AG08395 (cell line): ENCODE data around the gene TRIOBP.

Experiments used
- DNase-seq: peaks from one replicate; pipeline ENCODE4 v3.0.0; 2012; ENCODE audit warnings: mixed read lengths, low spot score

TRIOBP gene

DNA sequence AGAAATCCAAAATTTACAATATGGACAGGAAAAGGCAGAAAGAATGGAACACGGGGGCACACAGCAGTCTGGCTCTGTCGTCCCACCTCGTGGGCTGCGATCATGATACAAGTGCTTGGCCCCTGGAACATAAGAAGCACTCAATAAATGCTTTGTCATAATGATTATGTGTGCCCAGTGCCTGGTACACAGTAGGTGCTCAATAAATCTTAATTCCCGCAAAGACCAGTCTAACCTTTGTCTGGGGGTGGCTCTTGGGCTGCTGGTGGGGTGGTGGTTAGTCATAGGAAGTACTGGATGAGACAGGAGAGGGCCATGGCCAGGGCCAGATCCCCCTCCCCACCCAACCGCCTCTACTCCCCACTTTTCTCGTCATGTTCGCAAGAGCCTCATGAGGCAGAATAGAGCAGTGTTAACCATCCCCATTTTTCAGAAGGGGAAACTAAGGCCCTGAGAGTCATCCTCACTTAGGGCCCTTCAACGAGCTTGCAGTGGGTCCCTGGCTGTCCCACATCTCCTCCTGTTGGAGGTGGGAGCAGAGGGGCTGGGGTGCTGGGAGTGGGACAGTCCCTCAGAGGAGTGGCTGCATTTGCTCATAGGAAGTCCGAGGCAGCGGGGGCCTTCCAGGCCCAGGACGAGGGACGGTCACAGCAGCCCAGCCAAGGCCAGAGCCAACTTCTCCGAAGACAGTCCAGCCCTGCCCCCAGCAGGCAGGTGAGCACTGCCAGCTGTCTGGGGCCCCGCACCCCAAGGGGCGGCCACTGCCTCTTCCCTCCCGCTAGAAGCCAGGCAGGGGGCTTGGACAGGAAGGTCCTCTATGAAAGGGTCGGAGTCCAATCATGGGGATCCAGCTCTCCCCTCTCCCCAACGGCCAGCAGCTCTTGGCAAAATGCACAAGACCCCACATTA is 36.1 kb downstream of the TRIOBP start:
- DNase-seq = no peak

DNA sequence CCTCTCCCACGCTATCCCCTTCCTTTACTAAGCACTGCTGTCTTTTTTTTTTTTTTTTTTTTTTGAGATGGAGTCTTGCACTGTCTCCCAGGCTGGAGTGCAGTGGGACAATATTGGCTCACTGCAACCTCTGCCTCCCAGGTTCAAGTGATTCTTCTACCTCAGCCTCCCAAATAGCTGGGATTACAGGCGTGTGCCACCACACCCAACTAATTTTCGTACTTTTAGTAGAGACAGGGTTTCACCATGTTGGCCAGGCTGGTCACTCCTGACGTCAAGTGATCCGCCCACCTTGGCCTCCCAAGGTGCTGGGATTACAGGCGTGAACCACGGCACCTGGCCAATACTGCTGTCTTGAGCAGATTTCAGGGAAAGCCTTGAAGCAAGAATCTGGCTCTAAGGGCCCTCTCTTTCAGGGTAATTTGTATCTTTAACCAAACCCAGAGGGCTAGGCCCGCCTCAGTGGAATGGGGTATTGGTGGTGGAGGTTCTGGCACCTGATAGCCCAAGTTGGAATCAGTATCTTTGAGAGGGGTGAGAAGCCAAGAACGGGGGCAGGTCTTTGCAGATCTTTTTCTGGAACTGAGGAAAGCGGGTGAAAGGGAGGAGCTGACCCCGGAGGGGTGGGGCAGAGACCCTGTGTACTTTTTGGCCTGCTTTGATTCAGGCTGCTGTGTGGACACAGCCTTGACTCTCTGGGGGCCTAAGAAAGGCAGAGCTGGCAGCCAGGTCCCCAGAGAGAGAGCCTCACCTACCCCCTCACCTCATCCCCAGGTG is 37.0 kb downstream of the TRIOBP start:
- DNase-seq = no peak

DNA sequence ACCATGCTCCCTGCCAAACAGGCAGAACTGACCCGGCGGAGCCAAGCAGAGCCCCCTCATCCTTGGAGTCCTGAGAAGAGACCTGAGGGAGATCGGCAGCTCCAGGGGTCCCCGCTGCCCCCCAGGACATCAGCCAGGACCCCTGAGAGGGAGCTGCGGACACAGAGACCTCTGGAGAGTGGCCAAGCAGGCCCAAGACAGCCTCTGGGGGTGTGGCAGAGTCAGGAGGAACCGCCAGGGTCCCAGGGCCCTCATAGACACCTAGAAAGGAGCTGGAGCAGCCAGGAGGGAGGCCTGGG is 37.5 kb downstream of the TRIOBP start:
- no peak for DNase-seq

DNA sequence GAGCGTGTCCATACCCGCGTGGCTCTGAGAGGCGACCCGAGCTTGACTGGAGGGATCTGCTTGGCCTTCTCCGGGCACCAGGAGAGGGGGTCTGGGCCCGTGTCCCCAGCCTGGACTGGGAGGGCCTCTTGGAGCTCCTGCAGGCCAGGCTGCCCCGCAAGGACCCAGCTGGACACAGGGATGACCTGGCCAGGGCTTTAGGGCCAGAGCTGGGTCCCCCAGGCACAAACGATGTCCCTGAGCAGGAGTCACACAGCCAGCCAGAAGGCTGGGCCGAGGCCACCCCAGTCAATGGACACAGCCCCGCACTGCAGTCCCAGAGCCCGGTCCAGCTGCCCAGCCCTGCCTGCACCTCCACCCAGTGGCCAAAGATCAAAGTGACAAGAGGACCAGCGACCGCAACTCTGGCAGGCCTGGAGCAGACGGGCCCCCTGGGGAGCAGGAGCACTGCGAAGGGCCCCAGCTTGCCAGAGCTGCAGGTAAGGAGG is 38.2 kb downstream of the TRIOBP start:
- peak; percentile 69 for DNase-seq

DNA sequence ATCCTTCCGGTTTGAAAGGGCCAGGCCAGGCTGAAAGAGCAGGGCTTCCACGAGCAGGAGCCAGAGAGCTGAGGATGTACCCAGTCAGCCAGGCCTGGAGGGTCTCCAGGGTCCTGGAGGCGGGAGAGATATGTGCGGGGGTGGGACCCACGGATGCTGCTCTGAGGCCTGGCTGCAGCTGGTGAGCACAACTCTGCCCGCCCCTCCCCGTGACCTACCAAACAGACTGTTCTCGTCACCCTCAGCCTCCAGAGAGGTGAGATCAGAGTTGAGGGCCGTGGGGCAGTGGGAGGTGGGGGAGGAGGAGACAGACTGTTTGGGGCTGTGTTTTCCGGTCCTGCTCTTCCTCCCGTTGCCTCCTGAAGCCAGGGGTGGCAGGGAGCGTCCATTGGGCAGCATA is 42.2 kb downstream of the TRIOBP start:
- DNase-seq = peak; percentile 44

DNA sequence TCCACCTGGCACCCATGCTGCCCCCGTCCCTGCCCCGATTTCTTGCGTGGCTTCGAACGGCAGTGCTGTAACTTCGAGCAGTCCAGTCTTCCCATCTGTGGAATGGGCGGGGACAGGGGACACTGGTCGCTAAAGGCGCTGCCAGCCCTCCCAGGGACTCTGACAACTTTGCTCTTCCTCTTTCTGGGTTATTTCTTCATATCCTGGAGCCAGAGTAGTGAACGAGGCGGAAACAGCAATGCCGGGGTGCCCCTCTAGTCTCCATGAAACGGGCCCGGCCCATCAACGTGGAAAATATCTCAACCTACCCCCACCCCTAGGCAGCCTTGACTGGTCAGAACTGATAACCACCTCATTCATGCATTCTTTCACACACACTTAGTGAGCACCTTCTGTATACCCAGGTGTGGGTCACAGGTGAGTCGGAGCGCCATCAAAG is 42.8 kb downstream of the TRIOBP start:
- no peak for DNase-seq

DNA sequence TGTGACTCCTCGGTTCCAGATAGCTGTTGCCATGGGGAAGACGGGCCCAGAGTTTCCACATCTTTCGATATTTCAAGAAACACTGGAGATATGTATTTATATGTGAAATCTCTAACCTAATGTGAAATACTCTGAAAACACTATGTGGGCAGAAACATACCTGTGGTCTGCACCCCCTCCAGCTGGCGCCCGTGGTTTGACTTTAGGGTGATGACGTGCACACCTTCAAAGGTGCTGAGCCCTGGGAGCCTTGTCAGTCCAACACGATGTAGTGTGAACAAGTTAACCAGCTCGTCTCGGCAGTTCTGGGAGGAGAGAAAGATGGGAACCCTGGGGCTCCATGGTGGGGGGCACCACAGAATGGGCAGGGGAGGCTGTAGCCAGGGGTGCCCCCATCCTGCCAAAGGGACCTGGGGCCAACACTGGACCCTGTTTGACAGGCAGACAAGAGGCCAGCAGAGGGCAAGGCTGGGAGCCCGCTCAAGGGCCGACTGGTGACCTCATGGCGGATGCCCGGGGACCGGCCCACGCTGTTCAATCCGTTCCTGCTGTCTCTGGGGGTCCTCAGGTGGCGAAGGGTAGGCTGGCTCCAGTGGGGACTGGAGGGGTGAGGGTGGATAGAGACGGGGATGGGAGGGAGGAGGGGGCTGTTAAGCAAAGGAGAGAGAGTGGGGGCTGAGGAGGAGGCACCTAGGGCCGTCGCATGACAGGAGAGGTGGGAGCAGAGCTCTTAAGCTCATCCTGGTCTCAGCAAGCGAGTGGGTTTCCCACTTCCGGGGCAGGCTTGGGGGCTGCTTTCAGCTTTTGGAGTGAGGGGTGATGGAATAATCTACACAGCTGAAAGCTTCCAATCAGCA is 43.8 kb downstream of the TRIOBP start:
- DNase-seq = no peak

DNA sequence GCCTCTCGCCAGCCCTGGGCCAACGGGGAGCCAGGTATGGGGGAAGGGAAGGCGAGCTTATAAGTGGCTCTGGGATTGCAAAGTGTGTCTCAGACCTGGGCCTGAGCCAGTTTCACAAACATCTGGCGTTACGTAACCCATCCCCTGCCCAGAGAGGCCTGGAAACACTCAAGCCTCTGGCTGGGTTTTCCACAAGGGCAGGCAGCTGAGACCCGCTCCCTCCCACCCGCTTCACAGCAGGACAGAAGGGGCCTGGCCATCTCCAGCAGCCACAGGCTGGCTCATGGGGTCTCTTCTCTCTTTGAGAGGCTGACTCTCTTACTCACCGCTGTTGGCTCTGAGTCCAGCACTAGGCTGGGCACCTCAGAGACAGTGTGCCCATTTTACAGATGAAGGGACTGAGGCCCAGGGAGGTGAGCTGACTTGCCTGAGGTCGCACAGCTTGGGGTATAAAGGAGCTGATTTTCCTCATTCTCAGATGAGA is 44.5 kb downstream of the TRIOBP start:
- DNase-seq = peak; percentile 94

DNA sequence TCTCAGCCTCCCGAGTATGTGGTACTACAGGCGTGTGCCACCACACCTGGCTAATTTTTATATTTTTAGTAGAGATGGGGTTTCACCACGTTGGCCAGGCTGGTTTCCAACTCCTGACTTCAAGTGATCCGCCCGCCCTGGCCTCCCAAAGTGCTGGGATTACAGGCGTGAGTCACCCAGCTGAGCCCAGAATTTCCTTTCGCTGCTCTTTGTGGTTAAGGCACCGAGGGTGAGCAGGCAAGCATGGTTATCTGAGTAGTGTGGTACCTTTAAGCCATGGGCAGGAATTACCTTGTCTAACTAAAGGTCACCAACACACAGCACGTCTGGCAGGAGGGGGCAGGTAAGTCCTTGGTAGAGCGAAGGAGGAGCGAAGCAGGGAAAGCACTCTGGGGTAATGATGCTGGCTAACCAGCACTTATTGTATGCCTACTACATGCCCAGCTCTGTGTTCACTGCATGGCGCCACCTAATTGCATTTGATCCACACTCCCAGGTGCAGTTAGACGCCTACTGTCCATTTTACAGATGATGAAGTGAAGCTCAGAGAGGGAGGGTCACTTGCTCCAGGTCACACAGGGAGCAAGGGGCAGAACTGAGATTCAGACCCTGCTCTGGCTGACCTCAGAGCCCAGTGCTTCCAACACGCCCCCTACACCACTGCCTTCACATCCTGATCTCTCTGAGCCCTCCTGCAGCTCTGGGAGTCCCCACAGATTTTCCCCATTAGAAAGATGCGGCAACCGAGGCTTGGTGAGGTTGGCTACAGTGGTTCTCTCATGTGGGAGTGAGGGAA is 45.7 kb downstream of the TRIOBP start:
- peak; percentile 74 for DNase-seq

DNA sequence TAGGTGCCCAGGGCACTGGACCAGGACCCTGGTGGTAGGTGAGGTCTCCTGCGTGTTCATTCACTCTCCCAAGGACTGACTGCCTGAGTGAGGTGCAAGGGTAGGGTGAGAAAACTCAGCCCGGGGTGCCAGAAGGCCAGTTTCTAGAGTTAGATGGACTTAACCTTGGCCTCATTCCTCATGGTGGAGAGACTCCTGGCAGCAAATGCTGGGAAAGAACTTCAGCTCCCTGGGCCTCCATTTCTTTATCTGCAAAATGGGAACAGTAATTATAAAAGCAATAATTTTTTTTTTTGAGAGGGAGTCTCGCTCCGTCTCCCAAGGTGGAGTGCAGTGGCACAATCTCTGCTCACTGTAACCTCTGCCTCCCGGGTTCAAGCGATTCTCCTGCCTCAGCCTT is 47.7 kb downstream of the TRIOBP start:
- DNase-seq = no peak

DNA sequence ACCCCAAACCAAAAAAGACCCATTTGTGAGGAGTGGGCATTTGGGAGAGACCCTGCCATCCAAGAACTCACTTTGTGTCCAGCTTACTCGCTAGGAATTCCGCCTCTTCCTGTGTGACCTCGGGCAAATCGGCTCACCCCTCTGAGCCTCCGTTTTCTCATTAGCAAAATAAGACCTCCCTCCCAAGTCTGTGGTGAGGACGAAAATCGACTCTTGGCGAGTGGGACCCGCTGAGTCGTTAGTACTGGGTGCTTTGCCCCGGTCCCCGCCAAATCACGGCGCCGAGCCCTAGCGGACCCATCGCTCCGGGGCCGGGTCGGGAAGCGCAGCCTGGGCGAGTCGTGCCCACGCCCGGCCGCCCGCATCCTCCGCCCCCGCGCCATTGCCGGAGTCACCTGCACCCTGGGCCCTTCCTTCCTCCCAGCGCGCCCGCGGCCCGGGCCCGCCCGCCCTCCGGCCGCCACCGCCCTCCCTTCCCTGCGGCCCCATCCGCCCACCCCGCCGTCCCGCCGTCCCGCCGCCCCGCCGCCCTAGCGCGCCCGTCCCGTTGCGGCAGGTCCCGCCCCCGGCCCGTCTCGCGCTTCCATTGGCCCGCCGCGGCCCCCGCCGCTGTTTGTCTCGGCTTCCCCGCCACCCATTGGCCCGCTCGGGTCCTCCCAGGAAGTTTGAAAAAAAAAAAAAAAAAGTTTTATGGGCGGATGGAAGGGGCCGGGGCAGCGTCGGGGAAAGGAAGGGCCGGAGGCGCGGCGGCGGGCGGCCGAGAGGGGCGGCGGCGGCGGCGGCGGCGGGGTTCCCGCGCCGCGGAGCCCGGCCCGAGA is 48.9 kb downstream of the TRIOBP start:
- peak; percentile 89 for DNase-seq

DNA sequence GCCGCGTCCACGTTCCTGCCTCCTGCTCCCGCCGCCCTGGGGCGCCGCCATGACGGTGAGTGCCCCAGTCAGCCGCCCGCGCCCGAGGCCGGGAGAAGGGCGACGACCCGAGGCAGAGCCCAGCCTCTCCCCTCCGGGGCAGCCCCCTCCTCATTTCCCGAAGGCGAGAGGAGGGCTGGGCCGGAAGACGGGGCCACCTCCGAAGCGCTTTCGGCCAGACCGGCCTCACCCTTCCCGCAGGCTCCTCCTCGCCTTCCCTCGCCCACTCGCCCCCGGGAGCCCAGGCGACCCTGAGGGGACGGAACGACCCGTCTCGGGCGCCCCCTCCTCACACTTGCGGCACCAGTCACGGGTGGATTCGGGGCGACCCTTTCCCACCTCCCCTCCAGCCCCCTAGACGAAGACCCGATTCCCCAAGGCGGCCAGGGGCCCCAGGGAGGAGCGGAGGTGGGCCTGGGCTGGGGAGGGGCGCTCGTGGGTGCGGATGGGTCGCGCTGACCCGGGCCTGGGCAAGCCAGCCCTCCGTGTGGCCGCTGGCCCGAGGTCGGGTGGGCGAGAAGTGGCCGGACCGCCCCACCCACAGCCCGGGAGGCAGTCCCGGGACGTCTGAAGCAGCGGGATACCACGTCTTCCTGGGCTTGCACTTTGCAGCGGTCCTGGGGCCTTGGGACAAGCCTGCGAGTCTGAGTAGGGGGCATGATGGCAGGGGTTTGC is 49.7 kb downstream of the TRIOBP start:
- no peak for DNase-seq

DNA sequence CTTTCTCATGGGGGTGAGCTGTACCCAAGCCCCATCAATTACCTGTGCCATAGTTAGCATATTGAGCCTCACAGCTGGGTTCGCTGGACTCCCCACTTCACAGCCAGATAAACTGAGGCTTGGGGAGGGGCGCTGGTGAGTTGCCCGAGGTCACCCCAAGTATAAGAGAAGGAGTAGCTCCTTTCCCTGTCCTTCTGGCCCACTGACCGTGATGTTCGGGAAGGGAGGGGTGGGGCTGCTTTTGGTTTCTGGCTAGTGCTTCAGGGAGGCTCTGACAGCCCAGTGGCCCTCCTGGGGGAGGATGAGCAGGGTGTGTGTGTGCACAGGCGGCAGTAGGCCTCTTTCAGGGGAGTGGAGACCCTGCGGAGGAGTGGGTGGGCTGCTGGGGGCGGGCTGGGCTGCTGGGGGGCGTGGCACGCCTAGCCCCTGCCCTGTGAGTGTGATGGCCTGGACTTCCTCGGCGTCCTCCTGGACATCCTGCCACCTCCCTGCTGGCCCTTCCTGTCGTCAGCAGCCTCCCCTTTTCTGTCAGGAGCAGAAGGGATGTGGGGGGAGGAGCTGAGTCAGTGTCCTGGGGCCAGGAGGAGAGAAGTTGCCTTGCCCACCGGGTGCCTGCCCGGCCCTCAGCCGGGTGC is 50.3 kb downstream of the TRIOBP start:
- DNase-seq = peak; percentile 32

DNA sequence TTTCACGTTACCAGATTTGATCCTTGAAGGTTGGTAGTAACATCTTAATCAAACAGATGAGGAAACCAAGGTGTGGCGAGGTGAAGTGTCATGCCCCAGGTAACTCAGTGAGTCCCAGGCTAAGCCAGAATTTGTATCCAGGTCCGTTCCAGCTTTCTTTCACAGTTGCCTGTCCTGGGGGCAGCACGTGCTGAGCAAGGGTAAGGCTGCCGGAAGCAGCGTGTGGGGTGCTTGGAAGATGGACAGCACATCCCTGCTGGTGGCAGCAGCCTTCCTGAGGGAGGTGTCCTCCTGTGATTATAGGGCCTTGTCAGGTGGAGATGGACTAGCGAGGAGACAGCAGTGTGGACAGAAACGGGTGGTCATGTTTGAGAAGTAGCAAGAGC is 50.9 kb downstream of the TRIOBP start:
- no peak for DNase-seq

DNA sequence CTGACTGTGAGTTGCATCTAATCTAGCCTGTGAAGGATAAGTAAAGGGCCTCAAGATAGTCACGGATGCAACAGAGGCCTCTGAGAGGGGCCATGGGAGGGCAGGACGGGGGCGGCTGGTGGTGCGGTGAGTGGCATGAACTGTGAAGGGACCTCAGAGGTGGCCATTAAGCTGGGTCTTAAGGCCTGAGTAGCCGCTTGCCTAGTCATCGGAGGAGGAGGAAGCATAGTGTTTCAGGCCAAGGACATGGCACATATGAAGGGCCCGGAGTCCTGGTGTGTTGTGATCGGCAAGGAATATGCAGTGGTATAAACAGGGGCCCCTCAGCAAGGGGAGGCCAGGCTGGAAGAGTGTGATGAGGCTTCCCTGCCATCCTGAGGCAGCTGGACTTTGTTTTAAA is 51.8 kb downstream of the TRIOBP start:
- no peak for DNase-seq

DNA sequence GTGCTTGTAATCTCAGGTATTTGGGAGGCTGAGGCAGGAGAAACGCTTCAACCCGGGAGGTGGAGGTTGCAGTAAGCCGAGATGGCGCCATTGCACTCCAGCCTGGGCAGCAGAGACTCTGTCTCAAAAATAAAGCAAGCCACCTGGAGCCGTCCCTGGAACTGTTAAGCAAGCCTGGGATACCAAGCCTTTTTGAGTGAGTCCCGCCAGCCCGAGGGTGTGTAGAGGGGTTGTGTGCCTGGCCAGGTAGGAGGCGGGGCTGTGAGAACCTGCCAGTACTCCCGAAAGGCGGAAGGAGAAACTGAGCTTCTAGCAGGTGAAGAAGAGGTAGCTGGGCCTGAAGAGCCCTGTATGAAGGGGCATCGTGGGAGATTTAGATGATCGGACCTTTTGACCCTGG is 52.4 kb downstream of the TRIOBP start:
- no peak for DNase-seq

DNA sequence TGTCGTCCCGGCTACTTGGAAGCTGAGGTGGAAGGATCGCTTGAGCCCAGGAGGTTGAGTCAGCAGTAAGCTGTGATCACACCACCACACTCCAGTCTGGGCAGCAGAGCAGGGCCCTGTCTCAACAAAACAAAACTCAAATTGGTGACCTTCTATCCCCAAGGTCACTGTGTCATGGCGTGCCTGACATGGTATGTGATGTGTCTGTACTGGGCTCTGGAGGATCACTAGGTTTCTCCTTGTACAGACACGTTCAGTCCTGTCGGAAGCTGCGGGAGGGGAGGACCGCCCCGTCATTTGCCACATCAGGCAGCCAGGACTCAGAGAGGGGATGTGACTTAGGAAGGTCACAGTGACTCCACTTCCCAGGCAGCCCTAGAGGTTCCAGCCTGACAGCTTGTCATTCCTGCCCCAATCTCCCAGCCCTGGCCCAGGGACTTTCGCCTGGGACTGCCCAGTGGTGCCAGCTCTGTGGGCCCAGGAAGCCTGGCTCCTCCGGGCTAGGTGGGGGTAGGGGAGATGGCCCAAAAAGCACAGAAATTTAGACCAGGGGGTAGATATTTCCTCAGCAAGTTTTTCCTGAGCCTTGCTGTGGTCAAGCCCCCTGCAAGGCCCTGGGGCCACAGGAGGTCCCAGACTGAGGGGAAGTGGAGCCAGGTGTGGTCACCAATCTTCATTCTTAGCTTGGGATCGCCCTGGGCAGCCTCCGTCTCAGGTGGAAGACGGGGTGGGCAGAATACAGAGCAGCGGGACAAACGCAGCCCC is 53.2 kb downstream of the TRIOBP start:
- peak; percentile 12 for DNase-seq

DNA sequence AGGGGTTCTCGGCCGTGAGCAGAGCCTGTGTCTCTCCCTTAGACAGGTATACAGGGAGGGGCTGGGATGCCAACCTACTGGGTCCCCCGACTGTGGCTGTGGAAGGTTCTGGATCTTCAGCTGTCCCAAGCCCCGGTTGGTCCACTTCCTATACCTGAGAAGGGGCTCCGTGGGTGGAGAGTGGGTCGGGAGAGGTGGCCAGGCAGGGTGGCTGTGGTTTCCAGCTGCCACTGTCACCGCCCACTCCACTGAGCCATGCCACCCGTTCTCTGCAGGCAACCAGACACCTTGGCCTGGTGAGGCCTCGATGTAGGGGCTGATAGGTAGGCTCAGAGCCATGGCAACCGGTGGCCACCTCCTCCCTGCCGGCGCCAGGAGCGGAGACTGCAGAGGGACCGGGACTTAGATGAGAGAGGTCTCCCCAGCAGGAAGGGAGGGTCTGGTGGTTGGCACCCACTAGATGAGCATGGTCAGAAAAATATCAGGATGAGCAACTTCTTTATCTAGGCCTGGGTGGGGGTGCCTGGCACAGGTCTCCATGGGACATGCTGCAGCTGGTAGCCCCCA is 53.8 kb downstream of the TRIOBP start:
- no peak for DNase-seq
